ENCODE measurements around the gene TNFAIP8.
"Not testable (repeated sequence)": the region's sequence is repeated elsewhere in the genome, so short reads cannot be mapped to it uniquely, and the experiment has no call there.

TNFAIP8 gene

DNA sequence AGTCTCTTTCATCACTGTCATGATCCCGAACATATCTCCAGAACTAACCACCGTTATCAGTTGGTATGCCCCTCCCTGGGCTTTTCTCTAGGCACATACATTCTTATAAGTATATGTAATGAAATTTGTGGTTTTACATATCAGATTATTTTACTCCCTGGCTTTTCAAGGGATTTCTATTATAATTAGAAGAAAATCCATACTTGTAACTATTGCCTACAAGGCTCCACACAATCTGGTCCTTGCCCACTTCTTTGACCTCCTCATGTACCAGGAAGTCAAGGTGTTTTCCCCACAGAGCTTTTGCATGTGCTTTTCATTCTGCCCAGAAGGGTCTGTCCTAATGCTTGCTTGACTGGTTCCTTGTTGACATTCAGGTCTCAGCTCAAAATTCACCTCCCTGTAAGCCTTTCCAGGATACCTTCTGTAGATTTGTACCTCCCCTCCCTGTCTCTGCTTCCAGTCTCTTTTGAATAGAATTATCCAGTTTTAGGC, 62.8 kb downstream of the TNFAIP8 start:
- DNase-seq (ENCODE audit: low read depth in 2 of 2), result no peak

DNA sequence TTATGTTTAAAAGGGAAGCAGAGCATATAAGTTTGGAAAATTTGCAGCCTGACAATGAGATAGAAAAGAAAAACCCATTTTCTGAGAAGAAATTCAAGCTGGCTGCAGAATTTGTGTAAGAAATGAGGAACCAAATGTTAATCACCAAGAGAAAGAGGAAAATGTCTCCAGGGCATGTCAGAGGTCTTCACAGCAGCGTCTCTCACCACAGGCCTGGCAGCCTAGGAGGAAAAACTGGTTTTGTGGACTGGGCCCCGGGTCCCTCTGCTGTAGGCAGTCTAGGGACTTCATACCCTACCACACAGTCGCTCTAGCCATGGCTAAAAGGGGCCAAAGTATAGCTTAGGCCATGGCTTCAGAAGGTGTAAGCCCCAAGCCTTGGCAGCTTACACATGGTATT, 64.3 kb downstream of the TNFAIP8 start:
- DNase-seq (ENCODE audit: low read depth in 2 of 2), result no peak

- DNase-seq (ENCODE audit: low read depth in 2 of 2), result no peak
Observed at GRCh38 chr5:119426057-119426456, 70.2 kb downstream of the TNFAIP8 start.

- DNase-seq (ENCODE audit: low read depth in 2 of 2), result no peak
Observed at GRCh38 chr5:119427060-119427459, 71.2 kb downstream of the TNFAIP8 start.

- not testable (repeated sequence) for DNase-seq (ENCODE audit: low read depth in 2 of 2)
Observed at GRCh38 chr5:119427596-119427995, 71.8 kb downstream of the TNFAIP8 start.

DNA sequence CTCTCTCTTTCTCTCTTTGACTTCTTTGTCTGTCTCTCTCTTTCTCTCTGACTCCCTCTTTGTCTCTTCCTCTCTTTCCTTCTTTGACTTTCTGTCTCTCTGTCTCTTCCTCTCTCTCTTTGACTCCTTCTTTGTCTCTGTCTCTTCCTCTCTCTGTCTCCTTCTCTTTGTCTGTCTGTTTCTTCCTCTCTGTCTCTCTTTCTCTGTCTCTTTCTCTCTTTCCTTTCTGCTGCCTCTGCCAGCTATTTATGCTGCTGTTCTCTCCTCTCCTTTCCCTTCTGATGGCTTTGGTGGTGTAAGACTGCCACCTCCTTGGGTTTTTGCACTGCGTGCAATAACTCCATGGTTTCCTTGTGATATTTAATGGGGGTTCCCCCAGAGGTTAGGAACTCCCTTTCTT, 72.3 kb downstream of the TNFAIP8 start:
- not testable (repeated sequence) for DNase-seq (ENCODE audit: low read depth in 2 of 2)

DNA sequence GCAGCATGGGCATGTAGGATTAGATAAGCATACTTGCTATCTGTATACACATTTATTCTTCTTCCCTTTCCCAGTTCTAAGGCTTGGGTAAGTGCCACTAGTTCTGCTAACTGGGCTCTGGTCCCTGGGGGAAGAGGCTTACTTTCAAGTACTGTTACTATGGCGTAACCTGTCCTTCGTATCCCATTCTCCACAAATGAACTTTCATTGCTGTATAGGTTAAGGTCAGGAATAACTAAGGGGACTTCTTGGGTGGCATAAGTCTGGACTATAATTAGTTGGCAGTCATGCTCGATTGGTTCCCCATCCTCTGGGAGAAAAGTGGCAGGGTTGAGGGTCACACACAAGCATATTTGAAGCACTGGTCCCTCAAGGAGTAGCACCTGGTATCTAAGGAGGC, 72.8 kb downstream of the TNFAIP8 start:
- not testable (repeated sequence) for DNase-seq (ENCODE audit: low read depth in 2 of 2)

DNA sequence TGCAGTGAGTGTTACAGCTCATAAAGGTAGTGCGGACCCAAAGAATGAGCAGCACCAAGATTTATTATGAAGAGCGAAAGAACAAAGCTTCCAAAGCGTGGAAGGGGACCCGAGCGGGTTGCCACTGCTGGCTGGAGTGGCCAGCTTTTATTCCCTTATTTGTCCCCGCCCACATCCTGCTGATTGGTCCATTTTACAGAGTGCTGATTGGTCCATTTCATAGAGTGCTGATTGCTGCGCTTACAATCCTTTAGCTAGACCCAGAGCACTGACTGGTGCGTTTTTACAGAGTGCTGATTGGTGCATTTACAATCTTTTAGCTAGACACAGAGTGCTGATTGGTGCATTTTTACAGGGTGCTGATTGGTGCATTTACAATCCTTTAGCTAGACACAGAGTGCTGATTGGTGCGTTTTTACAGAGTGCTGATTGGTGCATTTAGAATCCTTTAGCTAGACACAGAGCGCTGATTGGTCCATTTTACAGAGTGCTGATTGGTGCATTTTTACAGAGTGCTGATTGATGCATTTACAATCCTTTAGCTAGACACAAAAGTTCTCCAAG, 76.9 kb downstream of the TNFAIP8 start:
- not testable (repeated sequence) for DNase-seq (ENCODE audit: low read depth in 2 of 2)

- DNase-seq (ENCODE audit: low read depth in 2 of 2), result peak; percentile 45 to 69
Observed at GRCh38 chr5:119435436-119436132, 79.8 kb downstream of the TNFAIP8 start.

- not testable (repeated sequence) for DNase-seq (ENCODE audit: low read depth in 2 of 2)
Observed at GRCh38 chr5:119437785-119438586, 82.2 kb downstream of the TNFAIP8 start.

DNA sequence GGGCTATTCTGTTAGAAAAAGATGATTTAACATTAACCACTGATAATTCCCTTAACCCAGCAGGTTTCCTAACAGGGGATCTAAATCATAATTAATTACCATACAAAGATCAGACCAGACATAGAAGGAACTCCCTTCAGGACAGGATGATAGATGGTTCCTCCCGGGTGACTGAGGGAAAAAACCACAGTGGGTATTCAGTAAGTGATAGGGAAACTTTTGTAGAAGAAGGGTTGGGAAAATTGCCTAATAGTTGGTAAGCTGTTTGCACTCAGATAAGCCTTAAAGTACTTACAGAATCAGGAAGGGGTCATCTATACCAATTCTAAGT, 82.7 kb downstream of the TNFAIP8 start:
- DNase-seq (ENCODE audit: low read depth in 2 of 2), result not testable (repeated sequence)

DNA sequence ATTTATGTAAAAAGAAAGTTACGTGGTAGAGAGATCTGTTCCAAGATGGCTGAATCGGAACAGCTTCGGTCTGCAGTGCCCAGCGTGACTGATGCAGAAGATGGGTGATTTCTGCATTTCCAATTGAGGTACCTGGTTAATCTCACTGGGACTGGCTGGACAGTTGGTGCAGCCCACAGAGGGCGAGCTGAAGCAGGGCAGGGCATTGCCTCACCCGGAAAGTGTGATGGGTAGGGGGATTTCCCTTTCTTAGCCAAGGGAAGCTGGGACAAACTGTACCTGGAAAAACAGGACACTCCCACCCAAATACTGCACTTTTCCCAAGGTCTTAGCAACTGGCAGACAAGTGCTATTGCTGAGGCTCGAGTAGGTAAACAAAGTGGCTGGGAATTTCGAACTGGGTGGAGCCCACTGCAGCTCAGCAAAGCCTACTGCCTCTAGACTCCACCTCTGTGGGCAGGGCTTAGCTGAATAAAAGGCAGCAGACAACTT, 83.4 kb downstream of the TNFAIP8 start:
- no peak for DNase-seq (ENCODE audit: low read depth in 2 of 2)

- DNase-seq (ENCODE audit: low read depth in 2 of 2), result not testable (repeated sequence)
Observed at GRCh38 chr5:119439632-119440031, 83.8 kb downstream of the TNFAIP8 start.

DNA sequence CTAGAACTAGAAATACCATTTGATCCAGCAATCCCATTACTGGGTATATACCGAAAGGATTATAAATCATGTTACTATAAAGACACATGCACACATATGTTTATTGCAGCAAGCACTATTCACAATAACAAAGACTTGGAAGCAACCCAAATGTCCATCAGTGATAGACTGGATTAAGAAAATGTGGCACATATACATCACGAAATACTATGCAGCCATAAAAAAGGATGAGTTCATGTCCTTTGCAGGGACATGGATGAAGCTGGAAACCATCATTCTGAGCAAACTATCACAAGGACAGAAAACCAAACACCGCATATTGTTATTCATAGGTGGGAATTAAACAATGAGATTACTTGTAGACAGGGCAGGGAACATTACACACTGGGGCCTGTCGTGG, 88.8 kb downstream of the TNFAIP8 start:
- not testable (repeated sequence) for DNase-seq (ENCODE audit: low read depth in 2 of 2)

DNA sequence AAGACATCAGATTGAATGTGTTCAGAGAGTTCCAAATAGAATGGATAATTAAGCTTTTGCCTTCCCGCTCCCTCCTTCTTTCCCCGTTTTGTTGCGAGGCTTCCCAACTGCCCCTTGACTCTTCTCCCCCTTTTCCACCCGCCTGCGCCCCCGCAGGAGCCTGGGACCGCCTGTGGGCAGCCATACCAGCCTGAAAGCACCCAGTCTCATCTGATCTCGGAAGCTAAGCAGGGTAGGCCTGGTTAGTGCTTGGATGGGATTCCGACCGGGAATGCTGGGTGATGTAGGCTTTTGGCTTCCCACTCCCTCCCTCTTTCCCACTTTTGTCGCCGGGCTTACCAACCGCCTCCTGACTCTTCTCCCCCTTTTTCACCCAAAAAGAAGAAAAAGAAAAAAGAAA, 89.7 kb downstream of the TNFAIP8 start:
- DNase-seq (ENCODE audit: low read depth in 2 of 2), result no peak

All from stimulated activated CD4-positive, alpha-beta T cell treated with anti-CD3 and anti-CD28 coated beads, Interleukin-1b, Interleukin-23, amount 100 ng/mL, for 4 hours (primary cell).